HEK293T (cell line): ENCODE results near the gene GDPD2.

Experiments used
- CTCF ChIA-PET: fragments of 350-600 bp; formaldehyde crosslinking; extraction: SDS; loops from one replicate; lab custom pipeline; 2021; ENCODE audit warnings: antibody characterized with exemption, inconsistent platforms; lab: Yijun Ruan, JAX
- POLR2A ChIA-PET: fragments of 350-600 bp; formaldehyde crosslinking; extraction: SDS; loops from one replicate; lab custom pipeline; 2020; ENCODE audit warnings: antibody characterized with exemption, inconsistent platforms; lab: Yijun Ruan, JAX
- DNase-seq: peaks from one replicate; pipeline ENCODE4 v3.0.0; 2012; ENCODE audit warnings: mixed read lengths; ENCODE audit errors: extremely low spot score
- ARNT ChIP-seq: fragments of 450-650 bp; IDR thresholded peaks from 2 replicates; pipeline ENCODE4 v1.6.1; 2017; ENCODE audit warnings: mild to moderate bottlenecking
- BHLHE40 ChIP-seq: fragments of 450-650 bp; IDR thresholded peaks from 2 replicates; pipeline ENCODE4 v1.6.1; 2016; ENCODE audit warnings: mild to moderate bottlenecking, moderate library complexity, borderline replicate concordance
- CTBP1 ChIP-seq: fragments of 450-650 bp; IDR thresholded peaks from 2 replicates; pipeline ENCODE4 v1.6.1; 2016; ENCODE audit warnings: borderline replicate concordance
- ELF4 ChIP-seq: fragments of 450-650 bp; IDR thresholded peaks from 2 replicates; pipeline ENCODE4 v1.6.1; 2017; ENCODE audit warnings: antibody characterized with exemption
- FOXA1 ChIP-seq: fragments of 450-650 bp; IDR thresholded peaks from 2 replicates; pipeline ENCODE4 v1.6.1; 2016; ENCODE audit warnings: mild to moderate bottlenecking
- FOXK2 ChIP-seq: fragments of 450-650 bp; IDR thresholded peaks from 2 replicates; pipeline ENCODE4 v1.6.1; 2016; ENCODE audit warnings: mild to moderate bottlenecking
- FOXM1 ChIP-seq: fragments of 450-650 bp; IDR thresholded peaks from 2 replicates; pipeline ENCODE4 v1.6.1; 2017; ENCODE audit warnings: mild to moderate bottlenecking, borderline replicate concordance
- HDGF ChIP-seq: fragments of 450-650 bp; IDR thresholded peaks from 2 replicates; pipeline ENCODE4 v1.6.1; 2017; ENCODE audit warnings: antibody characterized with exemption, borderline replicate concordance
- L3MBTL2 ChIP-seq: fragments of 450-650 bp; conservative IDR thresholded peaks from 2 replicates; pipeline ENCODE4 v1.6.1; 2016; ENCODE audit warnings: mild to moderate bottlenecking
- LEF1 ChIP-seq: fragments of 450-650 bp; IDR thresholded peaks from 2 replicates; pipeline ENCODE4 v1.6.1; 2017; ENCODE audit warnings: mild to moderate bottlenecking, borderline replicate concordance
- NFRKB ChIP-seq: fragments of 450-650 bp; IDR thresholded peaks from 2 replicates; pipeline ENCODE4 v1.6.1; 2016; ENCODE audit warnings: mild to moderate bottlenecking, moderate library complexity
- SP1 ChIP-seq: fragments of 450-650 bp; IDR thresholded peaks from 2 replicates; pipeline ENCODE4 v1.6.1; 2017
- SUZ12 ChIP-seq: fragments of 450-650 bp; IDR thresholded peaks from 2 replicates; pipeline ENCODE4 v1.6.1; 2016; ENCODE audit warnings: mild to moderate bottlenecking
- TARDBP ChIP-seq: fragments of 450-650 bp; IDR thresholded peaks from 2 replicates; pipeline ENCODE4 v1.6.1; 2016
- ZNF384 ChIP-seq: fragments of 450-650 bp; IDR thresholded peaks from 2 replicates; pipeline ENCODE4 v1.6.1; 2016
- TF ChIP-seq, protein P1 (sequence below): fragments of 450-650 bp; IDR thresholded peaks from 2 replicates; pipeline ENCODE4 v1.6.1; 2016

Gene GDPD2

GRCh38 chrX:70453024-70453618, 30.0 kb downstream of the GDPD2 start:
- DNase-seq = no peak
- ChIA-PET POLR2A (interaction anchor here (2.0 kb wide), 1 partner anchor 19 kb away, joined by 8 read pairs; no protein-coding TSS in a partner anchor), CTCF (interaction anchor here (0.7 to 2.0 kb wide), 5 partner anchors 9 to 320 kb away, joined by 3 to 8 read pairs (median 3); partner anchors contain the start of gene IGBP1)
- no peak for TF ChIP-seq CTBP1

DNA sequence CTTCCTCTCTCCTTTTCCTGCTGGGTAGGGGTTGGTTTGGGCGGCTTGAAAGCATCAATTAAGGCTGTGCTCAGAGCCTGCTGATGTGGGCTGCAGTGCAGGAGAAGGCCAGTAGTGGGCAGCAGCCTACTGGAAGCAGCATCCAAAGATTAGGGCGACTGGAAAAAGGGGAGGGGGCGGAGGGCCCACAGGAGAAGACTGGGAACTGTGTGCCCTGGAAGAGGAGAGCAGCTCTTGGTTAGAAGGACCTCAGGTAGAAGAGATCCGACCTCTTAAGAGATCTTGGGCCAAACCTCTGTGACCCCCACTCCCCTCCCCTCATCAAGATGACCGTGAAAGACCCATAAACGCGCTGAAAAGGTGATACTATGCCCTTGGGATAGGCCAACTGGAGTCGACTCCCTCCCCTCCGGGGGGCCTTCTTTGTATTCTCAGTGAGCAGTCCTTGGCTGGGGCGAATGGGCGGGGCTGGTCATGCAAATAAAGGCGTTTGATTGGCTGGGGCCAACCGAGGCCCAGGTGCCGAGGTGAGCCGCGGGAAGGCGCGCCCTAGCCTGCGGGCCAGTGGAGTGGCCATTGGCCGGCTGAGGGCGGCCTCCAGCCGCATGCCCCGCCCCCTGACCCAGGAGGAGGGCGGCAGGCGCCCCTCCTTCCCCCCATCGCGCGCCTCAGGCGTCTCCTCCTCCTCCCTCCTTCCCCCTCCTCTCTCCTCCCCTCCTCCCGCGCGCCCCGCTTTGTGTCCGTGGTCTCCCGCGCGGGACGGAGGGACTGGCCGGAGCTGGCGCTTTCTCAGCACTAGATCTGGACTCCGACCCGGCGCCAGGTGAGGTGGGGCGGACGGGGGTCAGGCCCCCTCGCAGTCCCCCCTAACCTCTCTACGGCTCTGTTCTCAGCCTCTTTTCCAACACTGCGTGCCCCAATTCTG, 31.6 kb downstream of the GDPD2 start:
- DNase-seq = peak; percentile 79
- ChIA-PET CTCF (interaction anchor here (0.6 to 1.7 kb wide), 3 partner anchors 24 to 210 kb away, joined by 3 to 6 read pairs (median 5); no protein-coding TSS in a partner anchor), POLR2A (no interaction called here)
- TF ChIP-seq, protein P1, sequence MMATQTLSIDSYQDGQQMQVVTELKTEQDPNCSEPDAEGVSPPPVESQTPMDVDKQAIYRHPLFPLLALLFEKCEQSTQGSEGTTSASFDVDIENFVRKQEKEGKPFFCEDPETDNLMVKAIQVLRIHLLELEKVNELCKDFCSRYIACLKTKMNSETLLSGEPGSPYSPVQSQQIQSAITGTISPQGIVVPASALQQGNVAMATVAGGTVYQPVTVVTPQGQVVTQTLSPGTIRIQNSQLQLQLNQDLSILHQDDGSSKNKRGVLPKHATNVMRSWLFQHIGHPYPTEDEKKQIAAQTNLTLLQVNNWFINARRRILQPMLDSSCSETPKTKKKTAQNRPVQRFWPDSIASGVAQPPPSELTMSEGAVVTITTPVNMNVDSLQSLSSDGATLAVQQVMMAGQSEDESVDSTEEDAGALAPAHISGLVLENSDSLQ = peak; percentile 27; the same call in 1 of the 2 replicates
- TF ChIP-seq L3MBTL2 = no peak; the same call in 1 of the 2 replicates

DNA sequence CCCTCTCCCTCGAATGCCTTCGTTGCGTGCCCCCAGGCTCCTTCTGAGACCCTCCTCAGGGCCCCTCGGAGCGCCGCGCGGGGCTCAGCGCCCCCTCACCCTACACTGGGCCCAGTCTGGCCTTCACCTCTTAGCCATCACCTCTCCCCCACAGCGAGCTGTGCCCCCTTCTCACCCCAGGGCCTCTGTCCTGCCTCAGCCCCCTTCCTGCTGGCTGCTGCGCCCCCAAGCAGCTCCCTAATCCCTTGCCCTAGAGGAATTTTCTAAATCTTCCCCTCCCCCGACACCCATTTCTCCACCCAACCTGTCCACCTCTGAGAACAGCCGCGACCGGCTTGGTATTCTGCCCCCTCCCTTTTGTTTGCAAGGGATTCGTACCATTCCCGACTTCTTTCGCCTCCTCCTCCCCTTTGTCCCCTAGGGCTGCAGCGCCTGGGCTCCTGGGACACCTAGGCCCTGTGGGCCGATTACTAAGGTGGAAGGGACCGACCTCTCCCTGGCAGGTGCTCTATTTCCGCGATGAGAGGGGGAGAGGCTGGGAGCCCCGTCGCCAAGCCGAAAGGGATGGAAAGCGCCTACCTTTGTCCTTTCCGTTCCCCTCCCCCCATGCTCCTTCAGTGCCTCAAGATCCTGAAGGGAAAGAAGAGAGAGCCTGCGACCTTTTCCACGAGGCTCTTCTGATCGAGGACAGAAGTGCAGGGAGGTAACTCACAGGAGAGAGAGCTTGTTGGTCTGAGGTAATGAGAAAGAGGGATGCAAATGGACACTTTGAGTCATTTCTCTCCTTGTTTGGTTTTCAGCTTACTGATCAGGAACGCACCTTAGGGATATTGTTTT, 32.5 kb downstream of the GDPD2 start:
- no peak for DNase-seq
- CTCF ChIA-PET = interaction anchor here (0.8 to 1.7 kb wide), 3 partner anchors 18 to 504 kb away, joined by 3 to 5 read pairs (median 4); no protein-coding TSS in a partner anchor
- TF ChIP-seq TARDBP = no peak
- TF ChIP-seq L3MBTL2 = peak; percentile 55
- POLR2A ChIA-PET = interaction anchor here (0.9 to 1.2 kb wide), 2 partner anchors 13 to 22 kb away, joined by 3 read pairs; no protein-coding TSS in a partner anchor

DNA sequence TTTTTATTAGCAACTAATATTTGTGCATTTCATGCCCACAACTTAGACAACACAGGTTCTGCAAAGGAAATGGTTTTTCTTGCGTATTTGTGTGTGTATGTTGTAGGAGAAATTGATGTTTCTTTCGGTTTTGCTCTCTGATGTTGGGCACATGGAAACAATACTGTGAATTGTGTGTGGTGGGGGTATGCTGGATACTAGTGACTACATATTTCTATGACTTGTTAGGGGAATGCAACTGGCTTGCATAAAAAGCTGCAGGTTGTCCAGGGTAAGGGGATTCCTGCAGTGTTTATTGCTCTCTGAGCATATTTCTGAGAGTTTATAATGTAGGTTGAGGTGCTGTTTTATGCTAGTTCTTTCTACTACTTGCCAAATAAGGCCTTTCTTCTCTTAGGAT, 33.1 kb downstream of the GDPD2 start:
- DNase-seq = no peak
- POLR2A ChIA-PET = interaction anchor here (0.9 to 1.2 kb wide), 2 partner anchors 12 to 21 kb away, joined by 3 read pairs; no protein-coding TSS in a partner anchor
- CTCF ChIA-PET = interaction anchor here (0.8 to 1.1 kb wide), 2 partner anchors 18 to 504 kb away, joined by 3 to 4 read pairs; no protein-coding TSS in a partner anchor
- no peak for TF ChIP-seq HDGF
- no peak for TF ChIP-seq L3MBTL2
- no peak for TF ChIP-seq ZNF384
- no peak for TF ChIP-seq TARDBP
- no peak for TF ChIP-seq SUZ12
- no peak for TF ChIP-seq ARNT
- no peak for TF ChIP-seq BHLHE40
- TF ChIP-seq FOXK2 = no peak
- no peak for TF ChIP-seq FOXM1
- no peak for TF ChIP-seq SP1
- no peak for TF ChIP-seq ELF4
- TF ChIP-seq, protein P1 = no peak
- TF ChIP-seq LEF1 = no peak
- no peak for TF ChIP-seq NFRKB
- TF ChIP-seq FOXA1 = no peak
- TF ChIP-seq CTBP1 = no peak

DNA sequence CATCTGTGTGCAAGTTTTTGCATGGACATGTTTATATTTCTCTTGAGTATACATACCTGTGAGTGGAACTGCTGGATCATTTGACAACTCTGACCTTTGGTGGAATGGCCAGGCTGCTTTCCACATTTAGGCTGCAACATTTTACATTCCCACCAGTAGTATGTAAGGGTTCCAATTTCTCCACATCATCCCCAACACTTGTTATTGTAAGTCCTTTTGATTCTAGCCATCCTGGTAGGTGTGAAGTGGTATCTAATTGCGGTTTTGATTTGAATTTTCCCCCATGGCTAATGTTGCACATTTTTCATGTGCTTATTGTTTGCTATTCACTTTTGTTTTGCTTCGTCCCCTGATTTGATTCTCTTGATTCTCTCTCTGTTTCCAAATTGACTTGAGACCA, 37.9 kb downstream of the GDPD2 start:
- no peak for DNase-seq
- ChIA-PET POLR2A (no interaction called here), CTCF (no interaction called here)
- TF ChIP-seq L3MBTL2 (no peak), HDGF (no peak), BHLHE40 (no peak), TARDBP (no peak), FOXM1 (no peak), ELF4 (no peak)

GRCh38 chrX:70464051-70464450, 40.9 kb downstream of the GDPD2 start:
- no peak for DNase-seq
- TF ChIP-seq L3MBTL2 (no peak), HDGF (no peak), FOXA1 (no peak), ARNT (no peak), FOXM1 (no peak), LEF1 (no peak), SP1 (no peak), NFRKB (no peak), SUZ12 (no peak), FOXK2 (no peak), CTBP1 (no peak), BHLHE40 (no peak), ZNF384 (no peak), TARDBP (no peak), ELF4 (no peak)
- TF ChIP-seq, protein P1 = no peak
- CTCF ChIA-PET = interaction anchor here (0.6 kb wide), 1 partner anchor 13 kb away, joined by 3 read pairs; no protein-coding TSS in a partner anchor
- POLR2A ChIA-PET = no interaction called here
